Activated T-cell treated with anti-CD3 and anti-CD28 coated beads, Interleukin-2, amount 50 U/mL, for 1 hour (primary cell): Measurements from ENCODE around the gene FAM118A.
"Not testable (repeated sequence)": the region's sequence is repeated elsewhere in the genome, so short reads cannot be mapped to it uniquely, and the experiment has no call there.

Source experiments
- DNase-seq: peaks from one replicate; pipeline ENCODE4 v3.0.0-alpha.2; 2020

FAM118A gene

GRCh38 chr22:45309422-45310227 is at the start of gene FAM118A:
Gene FAM118A (plus strand): TSS chr22:45309934. CDS start chr22:45322380, 12,446 bp downstream.
- DNase-seq: peak; percentile 100

- DNase-seq: not testable (repeated sequence)
Measured at GRCh38 chr22:45260395-45260759, 49.4 kb upstream of the FAM118A start.

GRCh38 chr22:45261407-45262088 is 48.2 kb upstream of the FAM118A start:
- DNase-seq: no peak

- no peak for DNase-seq
Measured at GRCh38 chr22:45262195-45262930, 47.4 kb upstream of the FAM118A start.

- DNase-seq: no peak
Measured at GRCh38 chr22:45262931-45263462, 46.7 kb upstream of the FAM118A start.

- DNase-seq: no peak
Measured at GRCh38 chr22:45263463-45264269, 46.1 kb upstream of the FAM118A start.

- DNase-seq: no peak
Measured at GRCh38 chr22:45265535-45265934, 44.2 kb upstream of the FAM118A start.

- no peak for DNase-seq
Measured at GRCh38 chr22:45268167-45268957, 41.4 kb upstream of the FAM118A start.

- DNase-seq: peak; percentile 97
Measured at GRCh38 chr22:45268958-45269844, 40.5 kb upstream of the FAM118A start.

- DNase-seq: no peak
Measured at GRCh38 chr22:45270095-45271020, 39.4 kb upstream of the FAM118A start.

GRCh38 chr22:45271667-45272201 is 38.0 kb upstream of the FAM118A start:
- DNase-seq: no peak

GRCh38 chr22:45272498-45272897 is 37.2 kb upstream of the FAM118A start:
- no peak for DNase-seq

- DNase-seq: no peak
Measured at GRCh38 chr22:45273452-45274075, 36.2 kb upstream of the FAM118A start.

- DNase-seq: no peak
Measured at GRCh38 chr22:45276507-45277105, 33.1 kb upstream of the FAM118A start.

GRCh38 chr22:45277720-45278119 is 32.0 kb upstream of the FAM118A start:
- DNase-seq: not testable (repeated sequence)

GRCh38 chr22:45278125-45278524 is 31.6 kb upstream of the FAM118A start:
- no peak for DNase-seq

GRCh38 chr22:45280587-45280980 is 29.1 kb upstream of the FAM118A start:
- no peak for DNase-seq

GRCh38 chr22:45281010-45281409 is 28.7 kb upstream of the FAM118A start:
- DNase-seq: no peak
